GM19438 (cell line): ENCODE measurements around the gene AMBRA1.

Experiments used
- ATAC-seq: cut with Tn5 transposase; IDR thresholded peaks from one replicate; pipeline ENCODE4 v1.9.1; 2021; ENCODE audit warnings: low read depth; ENCODE audit not compliant: unreplicated experiment

AMBRA1 gene

GRCh38 chr11:46414466-46414796, 179.4 kb downstream of the AMBRA1 start:
- ATAC-seq = no peak

- no peak for ATAC-seq
These were observed 179.9 kb downstream of the AMBRA1 start for GRCh38 chr11:46413760-46414465.

DNA sequence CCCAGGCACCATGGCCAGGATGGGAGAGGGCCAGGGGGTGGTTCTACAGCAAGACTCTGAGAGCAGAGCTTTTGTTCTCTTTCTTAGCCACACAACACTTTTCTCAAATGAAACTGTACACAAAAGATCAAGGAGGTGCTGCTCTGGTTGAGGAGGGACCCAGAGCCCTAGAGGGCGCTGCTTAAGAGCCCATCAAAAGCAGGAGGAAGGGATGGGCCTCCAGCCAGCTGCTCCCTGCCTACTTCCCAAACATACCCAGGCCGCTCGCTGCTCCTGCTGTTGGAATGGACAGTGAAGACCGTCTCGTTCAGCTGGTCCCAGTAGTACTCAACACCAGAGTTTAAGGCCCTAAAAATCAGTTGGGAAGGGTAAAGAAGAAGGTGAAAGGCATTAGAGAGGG, 183.8 kb downstream of the AMBRA1 start:
- ATAC-seq = no peak

GRCh38 chr11:46408407-46408986, 185.3 kb downstream of the AMBRA1 start:
- ATAC-seq = no peak

DNA sequence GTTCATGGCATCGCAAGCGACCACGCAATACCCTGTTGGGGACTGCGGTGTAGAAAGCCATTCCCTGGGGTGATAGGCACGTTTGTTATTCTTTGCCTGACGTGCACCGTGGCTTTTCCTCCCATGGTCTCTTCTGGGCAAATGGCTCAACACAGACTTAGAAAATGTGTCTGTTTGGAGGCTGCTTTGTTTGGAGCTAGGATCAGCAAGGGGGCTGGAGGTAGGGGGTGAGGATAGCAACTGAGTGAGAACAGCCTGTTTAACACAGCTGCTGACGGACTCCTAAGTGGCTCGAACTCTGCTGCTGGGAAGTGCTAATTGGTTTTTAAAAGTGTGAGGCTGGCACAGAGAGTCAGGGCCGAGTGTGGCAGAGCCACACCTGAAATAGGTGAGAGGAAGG, 186.2 kb downstream of the AMBRA1 start:
- no peak for ATAC-seq

DNA sequence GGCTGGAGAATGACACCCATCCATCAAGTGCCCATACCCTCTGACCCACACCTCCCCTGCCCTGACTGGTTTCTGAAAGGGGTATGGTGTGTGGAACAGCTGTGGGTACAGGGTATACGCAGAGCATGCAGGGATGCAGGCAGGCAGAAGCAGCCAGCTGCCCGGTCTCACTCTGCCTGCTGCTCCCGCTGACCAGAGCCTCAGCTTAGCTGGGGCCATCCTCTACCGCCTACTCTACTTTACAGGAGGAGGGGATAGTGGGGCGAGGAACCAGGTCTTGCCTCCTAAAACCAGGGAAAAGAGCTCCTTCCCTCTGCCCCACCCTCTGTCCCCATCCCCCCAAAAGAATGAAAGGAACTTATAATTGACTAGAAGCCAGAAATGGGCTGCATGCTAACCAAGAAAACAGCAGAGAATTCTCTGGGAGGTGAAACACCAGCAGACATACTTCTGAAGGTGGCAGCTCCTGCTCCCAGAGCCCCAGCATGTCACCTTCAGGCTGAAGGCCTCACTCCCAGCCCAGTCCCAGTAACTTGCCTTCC, 189.3 kb downstream of the AMBRA1 start:
- ATAC-seq = no peak

DNA sequence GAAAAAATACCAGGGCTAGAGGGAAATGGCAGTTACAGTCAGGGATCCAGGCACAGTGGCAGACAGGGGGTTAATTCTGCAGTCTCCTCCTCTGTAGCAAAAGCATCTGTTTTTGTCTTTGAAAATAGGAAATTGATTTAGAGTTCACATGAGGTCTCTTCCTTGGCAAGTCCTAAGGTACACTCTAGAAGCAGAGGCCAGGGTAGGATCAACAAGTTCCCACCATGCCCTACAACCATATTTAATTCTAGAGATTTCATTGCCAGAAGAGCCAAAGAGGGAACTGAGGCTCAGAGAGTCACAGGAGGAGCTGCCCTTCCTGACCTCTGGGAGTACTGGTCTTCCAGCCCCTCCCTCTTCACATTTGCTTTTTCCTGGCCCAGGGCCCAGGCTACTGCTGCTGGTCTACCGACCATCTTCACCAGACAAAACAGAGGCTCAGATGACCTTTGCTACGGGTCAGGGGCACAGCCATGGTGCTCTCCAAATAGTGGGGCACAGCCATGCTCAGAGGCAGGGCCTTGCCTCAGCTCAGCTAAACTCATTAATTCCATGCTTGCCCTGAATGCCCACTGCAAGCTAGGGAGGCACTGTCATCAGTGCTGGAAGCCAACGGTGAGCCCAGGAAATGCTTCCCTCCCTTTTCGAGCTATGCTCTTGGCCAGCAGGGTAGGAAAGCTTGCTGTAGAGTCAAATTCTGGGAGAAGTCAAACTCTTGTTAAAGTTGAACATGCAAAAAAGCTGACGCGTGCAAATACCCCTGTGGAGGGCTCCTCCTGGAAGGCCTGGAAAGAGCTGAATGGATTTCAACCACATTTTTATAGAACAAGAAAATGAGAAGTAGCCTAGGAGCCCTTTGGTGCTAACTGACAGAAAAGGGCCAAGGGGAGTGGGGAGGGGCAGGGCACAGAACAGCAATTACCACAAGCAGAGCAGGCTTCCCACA, 190.6 kb downstream of the AMBRA1 start:
- no peak for ATAC-seq

GRCh38 chr11:46397526-46397925, 196.3 kb downstream of the AMBRA1 start:
- no peak for ATAC-seq

GRCh38 chr11:46393759-46394158, 200.1 kb downstream of the AMBRA1 start:
- ATAC-seq = no peak

GRCh38 chr11:46393231-46393616, 200.6 kb downstream of the AMBRA1 start:
- no peak for ATAC-seq

GRCh38 chr11:46392421-46393230, 201.2 kb downstream of the AMBRA1 start:
- ATAC-seq = peak; percentile 70

GRCh38 chr11:46391578-46392420, 202.0 kb downstream of the AMBRA1 start, which contains the start of gene CHRM4:
Gene CHRM4 (minus strand): TSS chr11:46391776. CDS start chr11:46386557, 5,219 bp downstream.
- no peak for ATAC-seq

DNA sequence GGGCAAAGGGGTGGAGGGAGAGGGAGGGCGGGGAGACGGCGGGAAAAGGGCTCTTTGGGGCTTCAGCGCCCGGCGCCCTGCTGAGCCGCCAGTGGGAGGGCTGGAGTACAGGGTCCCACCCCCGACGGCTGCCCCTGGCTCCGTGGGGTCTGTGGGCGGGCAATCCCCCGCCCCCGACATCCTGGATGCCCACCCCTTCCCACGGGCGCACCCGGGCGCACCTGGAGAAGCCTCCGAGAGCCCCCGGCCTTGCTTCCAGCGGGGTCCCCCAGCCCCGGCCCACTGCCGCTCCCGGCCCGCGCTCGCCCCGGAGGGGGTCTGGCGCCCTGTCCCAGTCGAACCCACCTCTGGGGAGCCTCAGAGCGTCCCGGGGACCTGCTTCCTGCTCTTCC, 202.6 kb downstream of the AMBRA1 start:
- no peak for ATAC-seq

- no peak for ATAC-seq
These were observed 203.3 kb downstream of the AMBRA1 start for GRCh38 chr11:46390331-46391171.

GRCh38 chr11:46389450-46390330, 204.1 kb downstream of the AMBRA1 start:
- peak; percentile 52 for ATAC-seq

DNA sequence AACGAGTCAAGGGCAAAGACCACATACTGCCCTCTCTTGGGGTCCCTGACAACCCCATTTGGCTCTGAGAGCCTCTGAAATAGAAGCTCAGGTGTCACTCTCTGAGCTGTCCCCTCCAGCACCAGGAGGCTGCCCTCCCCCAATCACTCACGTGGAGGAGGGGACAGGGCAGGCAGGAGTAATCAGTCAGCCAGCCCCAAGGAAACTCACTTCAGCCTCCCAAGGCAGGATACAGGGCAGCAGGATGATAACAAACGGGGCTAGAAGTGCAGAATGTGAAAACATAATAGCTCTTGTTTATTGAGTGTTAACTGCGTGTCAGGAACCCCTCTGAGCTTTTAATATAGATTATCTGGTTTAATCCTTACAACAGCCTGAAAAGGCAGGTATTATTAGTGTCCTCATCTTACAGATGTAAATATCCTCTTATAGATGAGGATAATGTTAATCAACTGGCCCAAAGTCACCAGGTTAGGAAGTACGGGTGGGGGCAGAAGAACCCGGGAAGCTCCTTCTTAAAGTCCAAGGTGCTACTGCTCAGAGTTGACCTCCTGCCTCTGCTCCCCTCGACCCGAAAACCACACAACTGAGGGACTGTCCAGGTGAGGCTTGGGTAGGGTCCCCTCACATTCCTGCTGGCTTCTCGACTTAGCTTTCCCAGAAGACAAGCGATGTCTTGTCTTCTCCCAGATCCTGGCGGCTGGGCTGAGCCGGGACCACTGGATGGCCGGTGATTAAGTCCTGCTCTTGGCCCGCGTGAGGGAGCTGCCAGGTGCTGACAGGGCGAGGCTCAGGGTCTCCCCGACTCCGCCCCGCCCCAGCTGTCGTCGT, 205.0 kb downstream of the AMBRA1 start:
- no peak for ATAC-seq
